Stimulated activated CD8-positive, alpha-beta memory T cell treated with anti-CD3 and anti-CD28 coated beads, Interleukin-4, amount 100 ng/mL, for 4 hours (primary cell): ENCODE measurements around the gene TMPRSS13.
"Not testable (repeated sequence)": the region's sequence is repeated elsewhere in the genome, so short reads cannot be mapped to it uniquely, and the experiment has no call there.

Source experiments
- DNase-seq, 2 donors: peaks; one replicate each; pipeline ENCODE4 v3.0.0-alpha.2; 2020; ENCODE audit warnings: low read depth in 2 of 2, low spot score in 1 of 2

TMPRSS13 gene

GRCh38 chr11:117931331-117931950 lies 2.2 kb upstream of the TMPRSS13 start:
- no peak for DNase-seq

- DNase-seq, result no peak
These were observed 1.6 kb upstream of the TMPRSS13 start for GRCh38 chr11:117930668-117931330.

- DNase-seq, result no peak
These were observed 841 bp upstream of the TMPRSS13 start for GRCh38 chr11:117929916-117930570.

GRCh38 chr11:117928446-117929141 lies 608 bp downstream of the TMPRSS13 start:
- no peak for DNase-seq

- no peak for DNase-seq
These were observed 1.3 kb downstream of the TMPRSS13 start for GRCh38 chr11:117927926-117928325.

- DNase-seq, result not testable (repeated sequence)
These were observed 3.0 kb downstream of the TMPRSS13 start for GRCh38 chr11:117926166-117926565.

GRCh38 chr11:117925198-117925925 lies 3.8 kb downstream of the TMPRSS13 start:
- DNase-seq, result no peak

- no peak for DNase-seq
These were observed 4.5 kb downstream of the TMPRSS13 start for GRCh38 chr11:117924631-117925170.

GRCh38 chr11:117923773-117924172 lies 5.4 kb downstream of the TMPRSS13 start:
- DNase-seq, result no peak

GRCh38 chr11:117923275-117923674 lies 5.9 kb downstream of the TMPRSS13 start:
- DNase-seq, result no peak

GRCh38 chr11:117921893-117922292 lies 7.3 kb downstream of the TMPRSS13 start:
- DNase-seq, result no peak

GRCh38 chr11:117921456-117921855 lies 7.7 kb downstream of the TMPRSS13 start:
- DNase-seq, result no peak

GRCh38 chr11:117919781-117920221 lies 9.4 kb downstream of the TMPRSS13 start:
- DNase-seq, result no peak

GRCh38 chr11:117919341-117919740 lies 9.9 kb downstream of the TMPRSS13 start:
- DNase-seq, result no peak

- DNase-seq, result no peak
These were observed 10.6 kb downstream of the TMPRSS13 start for GRCh38 chr11:117918366-117919255.

GRCh38 chr11:117917591-117918151 lies 11.5 kb downstream of the TMPRSS13 start:
- DNase-seq, result no peak

GRCh38 chr11:117916956-117917355 lies 12.2 kb downstream of the TMPRSS13 start:
- DNase-seq, result no peak

GRCh38 chr11:117915672-117916235 lies 13.4 kb downstream of the TMPRSS13 start:
- DNase-seq, result no peak

- no peak for DNase-seq
These were observed 14.1 kb downstream of the TMPRSS13 start for GRCh38 chr11:117914991-117915618.
